Naive thymus-derived CD4-positive, alpha-beta T cell (primary cell): ENCODE measurements around the gene POLR2F. TPM values are rescaled to one million over a fixed set of nuclear protein-coding genes. Genes with fewer than 3 reads are reported as not detected.
A peak's percentile ranks its signal among the peaks of the same experiment; 100 is the strongest.

Experiments used
- ATAC-seq: fragments of 150-1000 bp; cut with Tn5 transposase; 2 replicates; pipeline ENCODE4 v1.10.0; 2021; ENCODE audit warnings: mild to moderate bottlenecking, moderate library complexity
- CTCF ChIA-PET: fragments of 350-600 bp; sonication (Branson Sonifier 250); formaldehyde crosslinking; loops from one replicate; lab custom pipeline; 2021; ENCODE audit warnings: antibody characterized with exemption; lab: Charles Lee
- POLR2A ChIA-PET: fragments of 350-600 bp; sonication (Branson Sonifier 250); formaldehyde crosslinking; loops from one replicate; lab custom pipeline; 2021; ENCODE audit warnings: antibody characterized with exemption, inconsistent platforms; lab: Charles Lee
- DNase-seq, 9 donors: peaks; one replicate each; pipeline versions ENCODE4 v3.0.0 to v3.0.0-alpha.2; 2020 to 2022; ENCODE audit warnings: mixed read lengths in 1 of 9
- H3K27ac ChIP-seq: one replicate; pipeline ENCODE4 v1.7.0; 2013; ENCODE audit warnings: mild to moderate bottlenecking, low read depth, low read length, moderate library complexity
- H3K27me3 ChIP-seq, 2 donors: one replicate each; pipeline ENCODE4 v1.7.0; 2013; ENCODE audit warnings: low read length in 2 of 2, mild to moderate bottlenecking in 2 of 2, moderate library complexity in 2 of 2; ENCODE audit not compliant: control insufficient read depth in 2 of 2, insufficient read depth in 2 of 2
- H3K36me3 ChIP-seq, 3 experiments: 1 replicate in 2 of 3; 2 replicates in 1 of 3; pipeline ENCODE4 v1.7.0; 2013; ENCODE audit warnings: low read length in 3 of 3, mild to moderate bottlenecking in 3 of 3, moderate library complexity in 1 of 3; ENCODE audit not compliant: insufficient read depth in 3 of 3, control insufficient read depth in 2 of 3
- H3K4me1 ChIP-seq, 2 donors: one replicate each; pipeline ENCODE4 v1.7.0; 2013; ENCODE audit warnings: low read length in 2 of 2, mild to moderate bottlenecking in 2 of 2, moderate library complexity in 1 of 2; ENCODE audit not compliant: control insufficient read depth in 2 of 2, insufficient read depth in 2 of 2
- H3K4me3 ChIP-seq: 2 replicates; pipeline ENCODE4 v1.7.0; 2013; ENCODE audit warnings: mild to moderate bottlenecking, low read length
- H3K9me3 ChIP-seq, 3 experiments: 1 replicate in 2 of 3; 2 replicates in 1 of 3; pipeline ENCODE4 v1.7.0; 2013; ENCODE audit warnings: low read length in 3 of 3; ENCODE audit not compliant: control insufficient read depth in 2 of 3
- H3K27ac Mint-ChIP-seq, 9 donors: one replicate each; pipeline ENCODE4 v1.8.0; 2020 to 2022; ENCODE audit warnings: mixed read lengths in 9 of 9, mild to moderate bottlenecking in 8 of 9, moderate library complexity in 5 of 9, inconsistent platforms in 2 of 9
- H3K27me3 Mint-ChIP-seq, 5 donors: one replicate each; pipeline ENCODE4 v1.8.0; 2021 to 2022; ENCODE audit warnings: mixed read lengths in 5 of 5, mild to moderate bottlenecking in 1 of 5
- H3K36me3 Mint-ChIP-seq, 5 donors: one replicate each; pipeline ENCODE4 v1.8.0; 2020 to 2022; ENCODE audit warnings: mixed read lengths in 5 of 5, mild to moderate bottlenecking in 3 of 5, inconsistent platforms in 1 of 5
- H3K4me1 Mint-ChIP-seq, 7 donors: one replicate each; pipeline ENCODE4 v1.8.0; 2020 to 2022; ENCODE audit warnings: mixed read lengths in 7 of 7, mild to moderate bottlenecking in 3 of 7, inconsistent platforms in 1 of 7
- H3K4me3 Mint-ChIP-seq, 10 donors: one replicate each; pipeline ENCODE4 v1.8.0; 2020 to 2022; ENCODE audit warnings: mild to moderate bottlenecking in 10 of 10, mixed read lengths in 10 of 10, moderate library complexity in 6 of 10, inconsistent platforms in 2 of 10
- H3K9me3 Mint-ChIP-seq, 11 donors: one replicate each; pipeline ENCODE4 v1.8.0; 2020 to 2022; ENCODE audit warnings: mixed read lengths in 11 of 11, mild to moderate bottlenecking in 4 of 11, inconsistent platforms in 1 of 11, moderate library complexity in 1 of 11
- intact Hi-C, 2 donors: fragments of 100-400 bp; cut with micrococcal nuclease; formaldehyde crosslinking; loops; one replicate each; pipeline ENCODE4 v1.15.1; 2023
- polyA plus RNA-seq, 2 donors: library from polyadenylated mRNA; unstranded; fragments of 300-500 nt; fragmentation: Illumina TruSeq; gene quantifications; one replicate each; pipeline ENCODE4 v1.2.3, GENCODE V29; 2021
- total RNA-seq, 6 experiments: library from RNA in 5 of 6; stranded (reverse) in 5 of 6; gene quantifications; 1 replicate in 5 of 6; 2 replicates in 1 of 6; pipeline ENCODE4 v1.2.3 and lab custom pipeline; 2021 to 2026

Gene POLR2F
- total and polyA plus RNA-seq, 7 experiments from 2014 or later: 25.9 to 137 (median 45.9) TPM

GRCh38 chr22:37916311-37916710 lies 37.2 kb upstream of the POLR2F start:
- Histone ChIP-seq H3K9me3 (no peaks in the 10 kb centered on the region), H3K4me1 (no peaks in the 10 kb centered on the region), H3K36me3 (peaks cover 0 to 37% (median 4%) of the 10 kb centered on the region in 3 experiments), H3K27ac (no peak overlapping the region), H3K4me3 (no peak overlapping the region), H3K27me3 (no peaks in the 10 kb centered on the region)
- POLR2A ChIA-PET: interaction anchor here (0.5 to 0.6 kb wide), 2 partner anchors 8 to 18 kb away, joined by 3 to 4 read pairs; no protein-coding TSS in a partner anchor
- intact Hi-C loops: no loop called here
- CTCF ChIA-PET: interaction anchor here (1.2 kb wide), 1 partner anchor 29 kb away, joined by 3 read pairs; no protein-coding TSS in a partner anchor
- no peak for DNase-seq
- Mint-ChIP-seq H3K9me3 (no peaks in the 10 kb centered on the region), H3K4me3 (no peak overlapping the region), H3K27me3 (no peaks in the 10 kb centered on the region), H3K27ac (no peak overlapping the region), H3K4me1 (peaks cover 6 to 16% (median 9%) of the 10 kb centered on the region in 7 donors), H3K36me3 (peaks cover 0 to 17% (median 4%) of the 10 kb centered on the region in 5 donors)
- ATAC-seq: no peak

- Histone ChIP-seq H3K27ac (no peak overlapping the region), H3K4me3 (no peak overlapping the region), H3K27me3 (no peaks in the 10 kb centered on the region), H3K4me1 (no peaks in the 10 kb centered on the region), H3K9me3 (no peaks in the 10 kb centered on the region), H3K36me3 (peaks cover 0 to 43% (median 4%) of the 10 kb centered on the region in 3 experiments)
- Mint-ChIP-seq H3K9me3 (no peaks in the 10 kb centered on the region), H3K4me1 (peaks cover 0 to 7% (median 6%) of the 10 kb centered on the region in 7 donors), H3K27ac (peak overlapping the region in 2 of 9 donors; percentile 23 to 31), H3K27me3 (no peaks in the 10 kb centered on the region), H3K36me3 (peaks cover 0 to 16% (median 4%) of the 10 kb centered on the region in 5 donors), H3K4me3 (no peak overlapping the region)
- intact Hi-C loops: loop anchor here in 1 of 2 donors (1.0 kb wide), 1 partner anchor 11 kb away; no protein-coding TSS in a partner anchor
- DNase-seq (no peak), ATAC-seq (no peak)
- ChIA-PET POLR2A (no interaction called here), CTCF (interaction anchor here (1.2 kb wide), 1 partner anchor 31 kb away, joined by 3 read pairs; no protein-coding TSS in a partner anchor)
Observed at GRCh38 chr22:37917874-37918548, 35.5 kb upstream of the POLR2F start.

- no peak for DNase-seq
- no peaks in the 10 kb centered on the region for H3K9me3 Mint-ChIP-seq
- no peak overlapping the region for H3K4me3 Mint-ChIP-seq
- no peak for ATAC-seq
- POLR2A ChIA-PET: no interaction called here
- H3K4me1 Mint-ChIP-seq: peaks cover 0 to 7% (median 6%) of the 10 kb centered on the region in 7 donors
- Histone ChIP-seq H3K27me3 (no peaks in the 10 kb centered on the region), H3K9me3 (no peaks in the 10 kb centered on the region), H3K36me3 (peaks cover 0 to 42% (median 4%) of the 10 kb centered on the region in 3 experiments), H3K4me1 (no peaks in the 10 kb centered on the region), H3K4me3 (no peak overlapping the region), H3K27ac (no peak overlapping the region)
- CTCF ChIA-PET: interaction anchor here (1.2 kb wide), 1 partner anchor 16 kb away, joined by 4 read pairs; no protein-coding TSS in a partner anchor
- no peaks in the 10 kb centered on the region for H3K27me3 Mint-ChIP-seq
- H3K27ac Mint-ChIP-seq: peak overlapping the region in 2 of 9 donors; percentile 23 to 31
- peaks cover 0 to 17% (median 4%) of the 10 kb centered on the region in 5 donors for H3K36me3 Mint-ChIP-seq
- intact Hi-C loops: no loop called here
Observed at GRCh38 chr22:37918580-37919270, 34.8 kb upstream of the POLR2F start.

GRCh38 chr22:37920126-37920525 lies 33.4 kb upstream of the POLR2F start:
- ChIA-PET CTCF (no interaction called here), POLR2A (no interaction called here)

GRCh38 chr22:37922191-37922590 lies 31.3 kb upstream of the POLR2F start:
- Histone ChIP-seq H3K36me3 (peaks cover 0 to 67% (median 4%) of the 10 kb centered on the region in 3 experiments), H3K4me3 (no peak overlapping the region), H3K4me1 (no peaks in the 10 kb centered on the region), H3K27me3 (no peaks in the 10 kb centered on the region), H3K27ac (no peak overlapping the region), H3K9me3 (no peaks in the 10 kb centered on the region)
- ChIA-PET POLR2A (interaction anchor here (1.0 kb wide), 1 partner anchor 17 kb away, joined by 3 read pairs; no protein-coding TSS in a partner anchor), CTCF (no interaction called here)
- H3K4me3 Mint-ChIP-seq: no peak overlapping the region
- H3K36me3 Mint-ChIP-seq: peaks cover 0 to 9% (median 4%) of the 10 kb centered on the region in 5 donors
- H3K9me3 Mint-ChIP-seq: no peaks in the 10 kb centered on the region
- H3K27ac Mint-ChIP-seq: no peak overlapping the region
- H3K27me3 Mint-ChIP-seq: no peaks in the 10 kb centered on the region
- no peak for DNase-seq
- H3K4me1 Mint-ChIP-seq: peaks cover 0 to 7% (median 6%) of the 10 kb centered on the region in 7 donors
- no peak for ATAC-seq
- intact Hi-C loops: no loop called here

More at GRCh38 chr22:37920126-37920525, 33.4 kb upstream of the POLR2F start:
- H3K27ac ChIP-seq: peak overlapping the region; percentile 7
- H3K4me3 ChIP-seq: no peak overlapping the region
- no peaks in the 10 kb centered on the region for H3K27me3 ChIP-seq
- intact Hi-C loops: no loop called here
- no peaks in the 10 kb centered on the region for H3K27me3 Mint-ChIP-seq
- H3K9me3 ChIP-seq: no peaks in the 10 kb centered on the region
- peaks cover 0 to 7% (median 6%) of the 10 kb centered on the region in 7 donors for H3K4me1 Mint-ChIP-seq
- no peak for DNase-seq
- no peaks in the 10 kb centered on the region for H3K9me3 Mint-ChIP-seq
- peak overlapping the region; percentile 54 to 93 (median 86) for H3K27ac Mint-ChIP-seq
- no peaks in the 10 kb centered on the region for H3K4me1 ChIP-seq
- peak overlapping the region in 8 of 10 donors; percentile 33 to 72 (median 64) for H3K4me3 Mint-ChIP-seq
- peaks cover 0 to 56% (median 4%) of the 10 kb centered on the region in 3 experiments for H3K36me3 ChIP-seq
- H3K36me3 Mint-ChIP-seq: peaks cover 0 to 17% (median 4%) of the 10 kb centered on the region in 5 donors
- no peak for ATAC-seq

- Mint-ChIP-seq H3K27ac (peak overlapping the region in 1 of 9 donors; percentile 65), H3K4me3 (no peak overlapping the region), H3K27me3 (no peaks in the 10 kb centered on the region), H3K4me1 (peaks cover 2 to 7% (median 6%) of the 10 kb centered on the region in 7 donors), H3K9me3 (no peaks in the 10 kb centered on the region), H3K36me3 (peaks cover 0 to 9% (median 8%) of the 10 kb centered on the region in 5 donors)
- Histone ChIP-seq H3K27me3 (no peaks in the 10 kb centered on the region), H3K9me3 (no peaks in the 10 kb centered on the region), H3K4me1 (no peaks in the 10 kb centered on the region), H3K27ac (no peak overlapping the region), H3K36me3 (peaks cover 0 to 61% (median 0%) of the 10 kb centered on the region in 3 experiments), H3K4me3 (no peak overlapping the region)
- ChIA-PET POLR2A (interaction anchor here (0.5 kb wide), 1 partner anchor 1393 kb away, joined by 5 read pairs; no protein-coding TSS in a partner anchor), CTCF (interaction anchor here (0.7 kb wide), 1 partner anchor 60 kb away, joined by 3 read pairs; no protein-coding TSS in a partner anchor)
- no peak for DNase-seq
- intact Hi-C loops: no loop called here
- no peak for ATAC-seq
Observed at GRCh38 chr22:37923927-37924326, 29.6 kb upstream of the POLR2F start.
